Measurements from ENCODE around the gene TEX26.

Gene TEX26

GRCh38 chr13:30932481-30933353 is at the start of gene TEX26:
TSS of gene TEX26 (plus strand) at chr13:30932656. CDS start at chr13:30932716, 60 bp downstream.
- no peak for DNase-seq

- DNase-seq, result no peak
Observed at GRCh38 chr13:30882996-30883766, 49.3 kb upstream of the TEX26 start.

GRCh38 chr13:30884543-30884942 is 47.9 kb upstream of the TEX26 start:
- no peak for DNase-seq

GRCh38 chr13:30889196-30889690 is 43.2 kb upstream of the TEX26 start:
- no peak for DNase-seq

GRCh38 chr13:30892966-30893365 is 39.5 kb upstream of the TEX26 start:
- DNase-seq, result no peak

- peak; percentile 74 for DNase-seq
Observed at GRCh38 chr13:30895773-30896172, 36.7 kb upstream of the TEX26 start.

GRCh38 chr13:30898070-30898469 is 34.4 kb upstream of the TEX26 start:
- DNase-seq, result no peak

GRCh38 chr13:30898678-30899241 is 33.7 kb upstream of the TEX26 start:
- peak; percentile 83 for DNase-seq

- no peak for DNase-seq
Observed at GRCh38 chr13:30900436-30900835, 32.0 kb upstream of the TEX26 start.

GRCh38 chr13:30900952-30901749 is 31.3 kb upstream of the TEX26 start:
- DNase-seq, result no peak

GRCh38 chr13:30904043-30904442 is 28.4 kb upstream of the TEX26 start:
- DNase-seq, result no peak

GRCh38 chr13:30905932-30906383 is 26.5 kb upstream of the TEX26 start, which contains the start of gene MEDAG:
TSS of gene MEDAG (plus strand) at chr13:30906271. CDS start at chr13:30906516, 245 bp downstream.
- DNase-seq, result no peak

- DNase-seq, result no peak
Observed at GRCh38 chr13:30906411-30907051, 25.9 kb upstream of the TEX26 start.

- no peak for DNase-seq
Observed at GRCh38 chr13:30907121-30907861, 25.2 kb upstream of the TEX26 start.

GRCh38 chr13:30908416-30908980 is 24.0 kb upstream of the TEX26 start:
- peak; percentile 33 for DNase-seq

- DNase-seq, result no peak
Observed at GRCh38 chr13:30910676-30911075, 21.8 kb upstream of the TEX26 start.

- DNase-seq, result no peak
Observed at GRCh38 chr13:30915691-30916541, 16.5 kb upstream of the TEX26 start.

GRCh38 chr13:30916991-30917390 is 15.5 kb upstream of the TEX26 start:
- DNase-seq, result no peak

- DNase-seq, result no peak
Observed at GRCh38 chr13:30918662-30919405, 13.6 kb upstream of the TEX26 start.

Data from kidney glomerular epithelial cell (primary cell).